ENCODE data around the gene CIRBP. TPM values are rescaled to one million over a fixed set of nuclear protein-coding genes. Genes with fewer than 3 reads are reported as not detected.
A peak's percentile ranks its signal among the peaks of the same experiment; 100 is the strongest.

The CIRBP gene
- total and polyA plus RNA-seq, 9 of the 15 experiments (the other 6 are each of a cell fraction or from before 2014, with no cell fraction given), result 20.5 to 327 (median 176) TPM

DNA sequence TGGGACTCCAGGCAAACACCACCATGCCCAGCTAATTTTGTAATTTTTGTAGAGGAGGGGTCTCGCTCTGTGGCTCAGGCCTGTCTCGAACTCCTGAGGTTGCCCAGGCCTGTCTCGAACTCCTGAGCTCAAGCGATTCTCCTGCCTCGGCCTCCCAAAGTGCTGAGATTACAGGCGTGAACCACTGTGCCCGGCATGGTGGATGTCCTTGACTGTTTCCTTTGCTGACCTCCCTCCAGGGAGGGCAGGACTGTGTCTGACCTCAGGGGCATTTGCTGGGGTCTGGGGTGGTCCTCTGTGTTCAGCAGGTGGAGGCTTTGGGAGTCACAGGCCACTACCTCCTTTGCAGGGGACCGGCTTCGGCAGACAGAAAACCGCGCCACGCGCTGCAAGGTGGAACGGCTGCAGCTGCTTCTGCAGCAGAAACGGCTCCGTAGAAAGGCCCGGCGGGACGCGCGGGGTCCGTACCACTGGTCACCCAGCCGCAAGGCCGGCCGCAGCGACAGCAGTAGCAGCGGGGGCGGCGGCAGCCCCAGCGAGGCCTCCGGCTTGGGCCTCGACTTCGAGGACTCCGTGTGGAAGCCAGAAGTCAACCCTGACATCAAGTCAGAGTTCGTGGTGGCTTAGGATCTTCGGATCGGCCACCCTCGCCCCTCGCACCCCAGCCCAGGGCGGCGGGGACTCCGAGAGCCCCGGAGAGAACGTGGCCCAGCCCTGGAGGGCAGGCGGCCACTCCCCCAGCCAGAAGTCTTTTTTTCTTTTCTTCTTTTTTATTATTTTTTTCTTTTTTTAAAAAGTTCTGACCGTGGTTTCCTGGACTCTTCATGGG lies 12.3 kb upstream of the CIRBP start:
- Histone ChIP-seq H2AFZ (ENCODE audit: low read depth, low read length) (no peak overlapping the region), H3K4me1 (replicated peaks in 1 of 2; ENCODE audit: control insufficient read depth in 2 of 2, insufficient read depth in 2 of 2, low read length in 2 of 2) (peaks cover 55 to 100% of the 10 kb centered on the region in 2 experiments), H3K27me3 (ENCODE audit: control insufficient read depth in 2 of 2, insufficient read depth in 2 of 2, low read length in 2 of 2) (no peaks in the 10 kb centered on the region), H3K4me3 (no peak overlapping the region), H3K27ac (ENCODE audit: extremely low read depth, low read depth, low read length) (peak overlapping the region; percentile 43; the same call in 2 of the 3 replicates), H4K20me1 (replicated peaks; ENCODE audit: control insufficient read depth, insufficient read depth, low read length) (0 out of 2 replicates have a peak, but pooled peaks cover 7% of the 10 kb centered on the region), H3K9ac (ENCODE audit: insufficient read depth in 1 of 2, low read depth in 2 of 2, low read length in 2 of 2) (peak overlapping the region in 1 of 2 experiments; percentile 67; a peak in 1 of 4 replicates), H3K4me2 (ENCODE audit: insufficient read depth, low read length) (no peak overlapping the region), H3K9me3 (replicated peaks; ENCODE audit: control insufficient read depth, insufficient read depth, low read depth, low read length) (no peaks in the 10 kb centered on the region), H3K9me1 (ENCODE audit: control insufficient read depth, insufficient read depth, low read length) (no peaks in the 10 kb centered on the region), H3K36me3 (ENCODE audit: control insufficient read depth, insufficient read depth, low read length) (peaks cover 59% of the 10 kb centered on the region; the same call in 2 of the 3 replicates), H3K79me2 (ENCODE audit: control insufficient read depth, insufficient read depth, low read length) (peaks cover 60% of the 10 kb centered on the region)
- no peak for ATAC-seq
- BruUV-seq (replicated peaks), result no TSS peak
- WGBS (ENCODE audit: insufficient coverage, low coverage, missing lambda C conversion rate), result 92% methylated on average over 19 of the region's 46 CpGs
- no peak for DNase-seq (ENCODE audit: extremely low read depth in 1 of 4, low spot score in 3 of 4)
- POLR2A ChIA-PET, result interaction anchor here (0.7 to 7.8 kb wide), 5 partner anchors 10 to 51 kb away, joined by 3 to 88 read pairs (median 4); partner anchors contain the start of gene CIRBP
- CTCF ChIA-PET (ENCODE audit: low intra/inter-chr PET ratio), result no interaction called here
- intact Hi-C loops (cut with micrococcal nuclease), result no loop called here
- in situ Hi-C loops (cut with MboI), result no loop called here
- FAIRE-seq, result no peak
- TF ChIP-seq POLR2G (IDR thresholded peaks at IDR 0.05; ENCODE audit: low read depth, low read length), result peak; percentile 70; the same call in 1 of the 2 replicates
- peak; percentile 13 for TF ChIP-seq CCNT2 (IDR thresholded peaks at IDR 0.05; ENCODE audit: borderline replicate concordance, extremely low read depth, insufficient read length, low read depth, low read length)
- peak; percentile 71 for TF ChIP-seq RBFOX2 (IDR thresholded peaks at IDR 0.05; ENCODE audit: low read depth, low read length)
- no peak for TF ChIP-seq ZNF785 (CRISPR knock-in tag; IDR thresholded peaks at IDR 0.05)
- TF ChIP-seq, protein P1, sequence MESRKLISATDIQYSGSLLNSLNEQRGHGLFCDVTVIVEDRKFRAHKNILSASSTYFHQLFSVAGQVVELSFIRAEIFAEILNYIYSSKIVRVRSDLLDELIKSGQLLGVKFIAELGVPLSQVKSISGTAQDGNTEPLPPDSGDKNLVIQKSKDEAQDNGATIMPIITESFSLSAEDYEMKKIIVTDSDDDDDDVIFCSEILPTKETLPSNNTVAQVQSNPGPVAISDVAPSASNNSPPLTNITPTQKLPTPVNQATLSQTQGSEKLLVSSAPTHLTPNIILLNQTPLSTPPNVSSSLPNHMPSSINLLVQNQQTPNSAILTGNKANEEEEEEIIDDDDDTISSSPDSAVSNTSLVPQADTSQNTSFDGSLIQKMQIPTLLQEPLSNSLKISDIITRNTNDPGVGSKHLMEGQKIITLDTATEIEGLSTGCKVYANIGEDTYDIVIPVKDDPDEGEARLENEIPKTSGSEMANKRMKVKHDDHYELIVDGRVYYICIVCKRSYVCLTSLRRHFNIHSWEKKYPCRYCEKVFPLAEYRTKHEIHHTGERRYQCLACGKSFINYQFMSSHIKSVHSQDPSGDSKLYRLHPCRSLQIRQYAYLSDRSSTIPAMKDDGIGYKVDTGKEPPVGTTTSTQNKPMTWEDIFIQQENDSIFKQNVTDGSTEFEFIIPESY (CRISPR knock-in tag; IDR thresholded peaks at IDR 0.05), result peak; percentile 96
- TF ChIP-seq SUPT5H (IDR thresholded peaks at IDR 0.05), result peak; percentile 31; the same call in 1 of the 2 replicates
- TF ChIP-seq, protein P2, sequence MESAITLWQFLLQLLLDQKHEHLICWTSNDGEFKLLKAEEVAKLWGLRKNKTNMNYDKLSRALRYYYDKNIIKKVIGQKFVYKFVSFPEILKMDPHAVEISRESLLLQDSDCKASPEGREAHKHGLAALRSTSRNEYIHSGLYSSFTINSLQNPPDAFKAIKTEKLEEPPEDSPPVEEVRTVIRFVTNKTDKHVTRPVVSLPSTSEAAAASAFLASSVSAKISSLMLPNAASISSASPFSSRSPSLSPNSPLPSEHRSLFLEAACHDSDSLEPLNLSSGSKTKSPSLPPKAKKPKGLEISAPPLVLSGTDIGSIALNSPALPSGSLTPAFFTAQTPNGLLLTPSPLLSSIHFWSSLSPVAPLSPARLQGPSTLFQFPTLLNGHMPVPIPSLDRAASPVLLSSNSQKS (CRISPR knock-in tag; IDR thresholded peaks at IDR 0.05), result no peak
- no peak for TF ChIP-seq RUNX1 (IDR thresholded peaks at IDR 0.05; ENCODE audit: low read depth)
- TF ChIP-seq, protein P3, sequence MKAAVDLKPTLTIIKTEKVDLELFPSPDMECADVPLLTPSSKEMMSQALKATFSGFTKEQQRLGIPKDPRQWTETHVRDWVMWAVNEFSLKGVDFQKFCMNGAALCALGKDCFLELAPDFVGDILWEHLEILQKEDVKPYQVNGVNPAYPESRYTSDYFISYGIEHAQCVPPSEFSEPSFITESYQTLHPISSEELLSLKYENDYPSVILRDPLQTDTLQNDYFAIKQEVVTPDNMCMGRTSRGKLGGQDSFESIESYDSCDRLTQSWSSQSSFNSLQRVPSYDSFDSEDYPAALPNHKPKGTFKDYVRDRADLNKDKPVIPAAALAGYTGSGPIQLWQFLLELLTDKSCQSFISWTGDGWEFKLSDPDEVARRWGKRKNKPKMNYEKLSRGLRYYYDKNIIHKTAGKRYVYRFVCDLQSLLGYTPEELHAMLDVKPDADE (conservative IDR thresholded peaks at IDR 0.05; ENCODE audit: control insufficient read depth, low read depth, low read length), result 0 out of 2 replicates have a peak, but pooled peaks have one; percentile 22
- TF ChIP-seq, protein P4, sequence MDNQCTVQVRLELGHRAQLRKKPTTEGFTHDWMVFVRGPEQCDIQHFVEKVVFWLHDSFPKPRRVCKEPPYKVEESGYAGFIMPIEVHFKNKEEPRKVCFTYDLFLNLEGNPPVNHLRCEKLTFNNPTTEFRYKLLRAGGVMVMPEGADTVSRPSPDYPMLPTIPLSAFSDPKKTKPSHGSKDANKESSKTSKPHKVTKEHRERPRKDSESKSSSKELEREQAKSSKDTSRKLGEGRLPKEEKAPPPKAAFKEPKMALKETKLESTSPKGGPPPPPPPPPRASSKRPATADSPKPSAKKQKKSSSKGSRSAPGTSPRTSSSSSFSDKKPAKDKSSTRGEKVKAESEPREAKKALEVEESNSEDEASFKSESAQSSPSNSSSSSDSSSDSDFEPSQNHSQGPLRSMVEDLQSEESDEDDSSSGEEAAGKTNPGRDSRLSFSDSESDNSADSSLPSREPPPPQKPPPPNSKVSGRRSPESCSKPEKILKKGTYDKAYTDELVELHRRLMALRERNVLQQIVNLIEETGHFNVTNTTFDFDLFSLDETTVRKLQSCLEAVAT (IDR thresholded peaks at IDR 0.05), result no peak
- TF ChIP-seq, protein P5, sequence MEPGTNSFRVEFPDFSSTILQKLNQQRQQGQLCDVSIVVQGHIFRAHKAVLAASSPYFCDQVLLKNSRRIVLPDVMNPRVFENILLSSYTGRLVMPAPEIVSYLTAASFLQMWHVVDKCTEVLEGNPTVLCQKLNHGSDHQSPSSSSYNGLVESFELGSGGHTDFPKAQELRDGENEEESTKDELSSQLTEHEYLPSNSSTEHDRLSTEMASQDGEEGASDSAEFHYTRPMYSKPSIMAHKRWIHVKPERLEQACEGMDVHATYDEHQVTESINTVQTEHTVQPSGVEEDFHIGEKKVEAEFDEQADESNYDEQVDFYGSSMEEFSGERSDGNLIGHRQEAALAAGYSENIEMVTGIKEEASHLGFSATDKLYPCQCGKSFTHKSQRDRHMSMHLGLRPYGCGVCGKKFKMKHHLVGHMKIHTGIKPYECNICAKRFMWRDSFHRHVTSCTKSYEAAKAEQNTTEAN (CRISPR knock-in tag; IDR thresholded peaks at IDR 0.05), result no peak
- peak; percentile 15; the same call in 1 of the 2 replicates for TF ChIP-seq POLR2AphosphoS5 (IDR thresholded peaks at IDR 0.05; ENCODE audit: control insufficient read depth, insufficient read depth, low read depth, low read length)
- no peak for TF ChIP-seq HDAC3 (IDR thresholded peaks at IDR 0.05; ENCODE audit: borderline replicate concordance, partially characterized antibody)

Data from K562 (cell line).